ENCODE results near the gene EHMT1. TPM values are rescaled to one million over a fixed set of nuclear protein-coding genes. Genes with fewer than 3 reads are reported as not detected.
"Not testable (repeated sequence)": the region's sequence is repeated elsewhere in the genome, so short reads cannot be mapped to it uniquely, and the experiment has no call there.

Gene EHMT1
- total RNA-seq, 6 experiments from 2014 or later: 41.0 to 116 (median 46.9) TPM

- Mint-ChIP-seq H3K27me3 (ENCODE audit: insufficient read depth) (no peaks in the 10 kb centered on the region; the same call in 1 of the 2 replicates), H3K4me3 (peak within 1 kb of the TSS; percentile 90), H3K9me3 (no peaks in the 10 kb centered on the region), H3K36me3 (ENCODE audit: low read depth) (peaks cover 9% of the 10 kb centered on the region), H3K27ac (peak within 1 kb of the TSS; percentile 79), H3K4me1 (ENCODE audit: low read depth) (peaks cover 19% of the 10 kb centered on the region)
- DNase-seq: peak; percentile 71
- TF ChIP-seq CTCF (IDR thresholded peaks at IDR 0.05): no peak
Measured at GRCh38 chr9:137590469-137591383, 28.1 kb upstream of the EHMT1 start, which contains the start of gene ZMYND19. Gene ZMYND19, minus strand, starts transcription at chr9:137590512. Its CDS starts 249 bp downstream, at chr9:137590263.

GRCh38 chr9:137592767-137593166 lies 26.0 kb upstream of the EHMT1 start:
- H3K9me3 Mint-ChIP-seq: no peaks in the 10 kb centered on the region
- TF ChIP-seq CTCF (IDR thresholded peaks at IDR 0.05): no peak
- H3K36me3 Mint-ChIP-seq (ENCODE audit: low read depth): peaks cover 5% of the 10 kb centered on the region; the same call in 1 of the 2 replicates
- H3K27ac Mint-ChIP-seq: no peak overlapping the region
- no peak for DNase-seq
- peaks cover 18% of the 10 kb centered on the region for H3K4me1 Mint-ChIP-seq (ENCODE audit: low read depth)
- H3K27me3 Mint-ChIP-seq (ENCODE audit: insufficient read depth): no peaks in the 10 kb centered on the region; the same call in 1 of the 2 replicates
- H3K4me3 Mint-ChIP-seq: no peak overlapping the region

- H3K27me3 Mint-ChIP-seq (ENCODE audit: insufficient read depth): no peaks in the 10 kb centered on the region; the same call in 1 of the 2 replicates
- no peak for DNase-seq
- peaks cover under 1% of the 10 kb centered on the region; the same call in 1 of the 2 replicates for H3K36me3 Mint-ChIP-seq (ENCODE audit: low read depth)
- TF ChIP-seq CTCF (IDR thresholded peaks at IDR 0.05): no peak
- no peaks in the 10 kb centered on the region for H3K9me3 Mint-ChIP-seq
- peaks cover 16% of the 10 kb centered on the region for H3K4me1 Mint-ChIP-seq (ENCODE audit: low read depth)
- no peak overlapping the region for H3K27ac Mint-ChIP-seq
- no peak overlapping the region for H3K4me3 Mint-ChIP-seq
Measured at GRCh38 chr9:137593176-137593575, 25.6 kb upstream of the EHMT1 start.

- not testable (repeated sequence) for H3K27me3 Mint-ChIP-seq (ENCODE audit: insufficient read depth); H3K4me3 Mint-ChIP-seq
Measured at GRCh38 chr9:137596577-137596976, 22.2 kb upstream of the EHMT1 start.

GRCh38 chr9:137598943-137599342 lies 19.9 kb upstream of the EHMT1 start:
- TF ChIP-seq CTCF (IDR thresholded peaks at IDR 0.05): no peak
- no peak overlapping the region for H3K27ac Mint-ChIP-seq
- H3K9me3 Mint-ChIP-seq: no peaks in the 10 kb centered on the region
- H3K36me3 Mint-ChIP-seq (ENCODE audit: low read depth): no peaks in the 10 kb centered on the region
- peaks cover 8% of the 10 kb centered on the region for H3K4me1 Mint-ChIP-seq (ENCODE audit: low read depth)
- DNase-seq: no peak
- peaks cover 4% of the 10 kb centered on the region; the same call in 1 of the 2 replicates for H3K27me3 Mint-ChIP-seq (ENCODE audit: insufficient read depth)
- no peak overlapping the region for H3K4me3 Mint-ChIP-seq

More at GRCh38 chr9:137596577-137596976, 22.2 kb upstream of the EHMT1 start:
- H3K4me1 Mint-ChIP-seq (ENCODE audit: low read depth); DNase-seq; H3K36me3 Mint-ChIP-seq (ENCODE audit: low read depth); H3K27ac Mint-ChIP-seq; H3K9me3 Mint-ChIP-seq: not testable (repeated sequence)

- Mint-ChIP-seq H3K27ac (no peak overlapping the region), H3K36me3 (ENCODE audit: low read depth) (no peaks in the 10 kb centered on the region), H3K27me3 (ENCODE audit: insufficient read depth) (peaks cover 4% of the 10 kb centered on the region; the same call in 1 of the 2 replicates), H3K4me3 (no peak overlapping the region), H3K9me3 (no peaks in the 10 kb centered on the region), H3K4me1 (ENCODE audit: low read depth) (peaks cover 19% of the 10 kb centered on the region)
- DNase-seq: no peak
- 0 out of 2 replicates have a peak, but pooled peaks have one; percentile 23 for TF ChIP-seq CTCF (IDR thresholded peaks at IDR 0.05)
Measured at GRCh38 chr9:137602661-137603060, 16.1 kb upstream of the EHMT1 start.

All from HFFc6 (cell line).